ENCODE measurements around the gene CAPN12. TPM values are rescaled to one million over a fixed set of nuclear protein-coding genes. Genes with fewer than 3 reads are reported as not detected.
A peak's percentile ranks its signal among the peaks of the same experiment; 100 is the strongest.
"Not testable (repeated sequence)": the region's sequence is repeated elsewhere in the genome, so short reads cannot be mapped to it uniquely, and the experiment has no call there.

Gene CAPN12
- total and polyA plus RNA-seq, 4 experiments from 2014 or later, result 3.9 to 19.5 (median 13.3) TPM

DNA sequence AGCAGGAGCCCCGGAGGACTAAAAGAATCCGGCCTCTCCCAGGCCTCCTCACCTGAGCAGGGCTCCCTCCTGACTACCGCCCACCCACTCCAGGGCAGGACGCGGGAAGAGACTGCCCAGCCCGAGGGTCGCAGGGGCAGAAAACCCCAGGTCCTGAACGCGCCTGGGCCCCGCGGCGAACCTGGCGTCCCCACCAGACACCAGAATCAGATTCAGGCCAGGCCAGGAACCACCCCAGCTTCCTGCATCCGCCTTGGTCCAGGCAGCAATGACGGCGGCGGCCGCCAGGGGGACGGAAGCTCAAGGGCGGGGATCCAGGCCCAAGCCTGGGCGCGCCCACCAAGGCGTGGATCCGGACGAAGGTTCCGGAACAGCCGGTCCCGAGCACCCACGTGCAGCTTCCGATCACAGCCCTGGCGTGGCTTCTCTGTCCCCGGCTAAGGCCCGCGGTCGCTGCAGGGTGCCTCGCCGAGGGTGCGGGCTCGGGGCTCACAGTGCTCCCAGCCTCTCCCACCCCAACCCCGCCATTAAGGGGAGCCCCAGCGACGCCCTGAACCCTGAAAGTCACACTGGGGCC lies 25.4 kb upstream of the CAPN12 start:
- Mint-ChIP-seq H3K27ac (peak overlapping the region; percentile 78 to 95 (median 91)), H3K36me3 (no peaks in the 10 kb centered on the region), H3K9me3 (no peaks in the 10 kb centered on the region), H3K4me3 (peak overlapping the region; percentile 37 to 71 (median 64)), H3K4me1 (peaks cover 6 to 8% (median 7%) of the 10 kb centered on the region in 4 donors), H3K27me3 (no peaks in the 10 kb centered on the region)
- Histone ChIP-seq H3K4me1 (ENCODE audit: insufficient read depth, low read length) (peaks cover 6% of the 10 kb centered on the region), H3K27ac (ENCODE audit: low read depth, low read length) (peak overlapping the region; percentile 48), H3K36me3 (ENCODE audit: insufficient read depth, low read length) (no peaks in the 10 kb centered on the region), H3K9me3 (ENCODE audit: control insufficient read depth in 1 of 2, low read length in 2 of 2) (no peaks in the 10 kb centered on the region), H3K4me3 (ENCODE audit: low read length in 2 of 2) (peak overlapping the region in 1 of 2 donors; percentile 47), H3K27me3 (ENCODE audit: insufficient read depth, low read length) (no peaks in the 10 kb centered on the region)
- intact Hi-C loops (cut with micrococcal nuclease), result loop anchor here (2.0 kb wide), 1 partner anchor 101 kb away; no protein-coding TSS in a partner anchor
- POLR2A ChIA-PET (ENCODE audit: partially characterized antibody), result interaction anchor here (0.6 to 2.0 kb wide), 30 partner anchors 9 to 370 kb away, joined by 3 to 25 read pairs (median 5); partner anchors contain the start of genes ACTN4, ECH1, EIF3K and FAM98C
- DNase-seq, result peak; percentile 87 to 94 (median 90)
- CTCF ChIA-PET (ENCODE audit: partially characterized antibody), result interaction anchor here (0.6 to 2.0 kb wide), 31 partner anchors 9 to 367 kb away, joined by 3 to 31 read pairs (median 5); partner anchors contain the start of genes ECH1, FAM98C, MRPS12 and NFKBIB

DNA sequence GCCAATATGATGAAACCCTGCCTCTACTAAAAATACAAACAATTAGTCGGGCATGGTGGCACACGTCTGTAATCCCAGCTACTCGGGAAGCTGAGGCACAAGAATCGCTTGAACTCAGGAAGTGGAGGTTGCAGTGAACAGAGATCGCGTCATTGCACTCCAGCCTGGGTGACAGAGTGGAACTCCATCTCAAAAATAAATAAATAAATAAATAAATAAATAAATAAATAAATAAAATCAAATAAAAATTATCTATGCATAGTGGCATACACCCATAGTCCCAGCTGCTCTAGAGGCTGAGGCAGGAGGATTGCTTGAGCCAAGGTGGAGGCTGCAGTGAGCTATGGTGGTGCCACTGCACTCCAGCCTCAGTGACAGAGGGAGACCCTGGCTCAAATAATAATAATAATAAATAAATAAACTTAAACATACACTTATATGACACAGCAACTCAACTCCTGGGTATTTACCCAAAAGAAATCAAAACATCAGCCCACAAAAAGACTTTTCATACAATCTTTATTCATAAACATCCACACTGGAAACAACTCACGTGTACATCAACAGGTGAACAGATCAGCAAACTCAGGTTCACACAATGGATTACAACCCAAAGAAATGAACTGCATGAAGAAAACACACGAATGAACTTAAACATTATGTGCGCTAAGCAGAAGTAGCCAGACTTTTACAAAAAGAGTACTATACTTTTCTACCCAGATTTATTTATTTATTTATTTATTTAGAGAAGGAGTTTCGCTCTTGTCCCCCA lies 22.2 kb upstream of the CAPN12 start:
- Histone ChIP-seq H3K36me3 (ENCODE audit: insufficient read depth, low read length) (no peaks in the 10 kb centered on the region), H3K27me3 (ENCODE audit: insufficient read depth, low read length) (no peaks in the 10 kb centered on the region), H3K27ac (ENCODE audit: low read depth, low read length) (no peak overlapping the region), H3K4me1 (ENCODE audit: insufficient read depth, low read length) (peaks cover 6% of the 10 kb centered on the region), H3K9me3 (ENCODE audit: control insufficient read depth in 1 of 2, low read length in 2 of 2) (no peaks in the 10 kb centered on the region), H3K4me3 (ENCODE audit: low read length in 2 of 2) (no peak overlapping the region)
- Mint-ChIP-seq H3K27ac (peak overlapping the region in 1 of 7 donors; percentile 11), H3K4me1 (peaks cover 6 to 8% (median 7%) of the 10 kb centered on the region in 4 donors), H3K9me3 (no peaks in the 10 kb centered on the region), H3K36me3 (no peaks in the 10 kb centered on the region), H3K27me3 (no peaks in the 10 kb centered on the region), H3K4me3 (no peak overlapping the region)
- POLR2A ChIA-PET (ENCODE audit: partially characterized antibody), result interaction anchor here (0.6 to 0.8 kb wide), 2 partner anchors 83 to 114 kb away, joined by 3 read pairs; no protein-coding TSS in a partner anchor
- intact Hi-C loops (cut with micrococcal nuclease), result no loop called here
- CTCF ChIA-PET (ENCODE audit: partially characterized antibody), result no interaction called here
- DNase-seq, result no peak

DNA sequence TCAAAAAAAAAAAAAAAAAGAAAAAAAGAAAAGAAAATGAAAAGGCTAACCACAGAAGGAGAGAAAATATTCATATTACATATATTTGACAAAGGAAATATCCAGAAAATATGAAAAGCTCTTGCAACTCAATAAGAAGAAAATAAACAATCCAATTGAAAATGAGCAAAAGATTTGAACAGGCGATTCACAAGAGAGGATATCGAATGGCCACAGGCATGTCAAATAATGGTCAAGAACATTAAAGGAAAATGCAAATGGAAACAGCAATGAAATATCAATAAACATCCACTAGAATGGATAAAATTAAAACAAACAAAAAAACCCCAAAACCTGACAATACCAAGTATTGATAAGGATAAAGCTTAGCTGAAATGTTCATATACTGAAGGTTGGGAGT lies 20.9 kb upstream of the CAPN12 start:
- POLR2A ChIA-PET (ENCODE audit: partially characterized antibody), result no interaction called here
- H3K4me1 Mint-ChIP-seq, result peaks cover 6 to 11% (median 7%) of the 10 kb centered on the region in 4 donors
- intact Hi-C loops (cut with micrococcal nuclease), result no loop called here
- no peak for DNase-seq
- peak overlapping the region in 1 of 8 donors; percentile 57 for H3K4me3 Mint-ChIP-seq
- no peaks in the 10 kb centered on the region for H3K9me3 ChIP-seq (ENCODE audit: control insufficient read depth in 1 of 2, low read length in 2 of 2)
- no peaks in the 10 kb centered on the region for H3K27me3 Mint-ChIP-seq
- H3K4me1 ChIP-seq (ENCODE audit: insufficient read depth, low read length), result peaks cover 6% of the 10 kb centered on the region
- H3K4me3 ChIP-seq (ENCODE audit: low read length in 2 of 2), result no peak overlapping the region
- no peak overlapping the region for H3K27ac Mint-ChIP-seq
- CTCF ChIA-PET (ENCODE audit: partially characterized antibody), result no interaction called here
- H3K9me3 Mint-ChIP-seq, result no peaks in the 10 kb centered on the region
- no peak overlapping the region for H3K27ac ChIP-seq (ENCODE audit: low read depth, low read length)
- no peaks in the 10 kb centered on the region for H3K36me3 Mint-ChIP-seq
- no peaks in the 10 kb centered on the region for H3K27me3 ChIP-seq (ENCODE audit: insufficient read depth, low read length)
- H3K36me3 ChIP-seq (ENCODE audit: insufficient read depth, low read length), result no peaks in the 10 kb centered on the region

DNA sequence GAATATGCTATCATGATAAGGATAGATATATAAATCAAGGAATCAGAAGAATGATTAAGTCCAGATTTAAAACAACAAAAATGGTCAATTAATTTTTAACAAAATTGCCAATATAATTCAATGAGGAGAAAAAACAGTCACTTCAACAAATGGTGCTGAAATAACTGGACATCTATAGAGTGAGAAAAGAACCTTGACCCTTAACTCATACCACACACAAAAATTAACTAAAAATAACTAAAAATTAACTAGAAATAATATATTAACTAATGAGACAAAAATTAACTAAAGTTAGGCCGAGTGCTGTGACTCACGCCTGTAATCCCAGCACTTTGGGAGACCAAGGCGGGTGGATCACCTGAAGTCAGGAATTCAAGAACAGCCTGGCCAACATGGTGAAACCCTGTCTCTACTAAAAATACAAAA lies 19.5 kb upstream of the CAPN12 start:
- CTCF ChIA-PET (ENCODE audit: partially characterized antibody), result interaction anchor here (1.3 kb wide), 1 partner anchor 105 kb away, joined by 4 read pairs; no protein-coding TSS in a partner anchor
- Histone ChIP-seq H3K27ac (ENCODE audit: low read depth, low read length) (no peak overlapping the region), H3K27me3 (ENCODE audit: insufficient read depth, low read length) (no peaks in the 10 kb centered on the region), H3K36me3 (ENCODE audit: insufficient read depth, low read length) (no peaks in the 10 kb centered on the region), H3K9me3 (ENCODE audit: control insufficient read depth in 1 of 2, low read length in 2 of 2) (no peaks in the 10 kb centered on the region), H3K4me3 (ENCODE audit: low read length in 2 of 2) (no peak overlapping the region), H3K4me1 (ENCODE audit: insufficient read depth, low read length) (no peaks in the 10 kb centered on the region)
- Mint-ChIP-seq H3K4me3 (no peak overlapping the region), H3K36me3 (no peaks in the 10 kb centered on the region), H3K9me3 (no peaks in the 10 kb centered on the region), H3K4me1 (peaks cover 0 to 6% (median 0%) of the 10 kb centered on the region in 4 donors), H3K27ac (no peak overlapping the region), H3K27me3 (no peaks in the 10 kb centered on the region)
- intact Hi-C loops (cut with micrococcal nuclease), result no loop called here
- DNase-seq, result no peak
- POLR2A ChIA-PET (ENCODE audit: partially characterized antibody), result no interaction called here

DNA sequence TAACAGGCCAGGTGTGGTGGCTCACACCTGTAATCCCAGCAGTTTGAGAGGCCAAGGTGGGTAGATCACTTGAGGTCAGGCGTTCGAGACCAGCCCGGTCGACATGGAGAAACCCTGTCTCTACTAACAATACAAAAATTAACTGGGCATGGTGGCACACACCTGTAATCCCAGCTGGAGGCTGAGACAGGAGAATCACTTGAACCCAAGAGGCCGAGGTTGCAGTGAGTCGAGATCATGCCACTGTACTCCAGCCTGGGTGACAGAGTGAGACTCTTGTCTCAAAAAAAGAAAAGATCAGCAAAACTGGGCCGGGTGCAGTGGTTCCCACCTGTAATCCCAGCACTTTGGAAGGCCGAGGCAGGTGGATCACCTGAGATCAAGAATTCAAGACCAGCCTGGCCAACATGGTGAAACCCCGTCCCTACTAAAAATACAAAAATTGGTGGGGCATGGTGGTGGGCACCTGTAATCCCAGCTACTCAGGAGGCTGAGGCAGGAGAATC lies 17.7 kb upstream of the CAPN12 start:
- H3K4me3 Mint-ChIP-seq; H3K36me3 Mint-ChIP-seq; DNase-seq; H3K36me3 ChIP-seq (ENCODE audit: insufficient read depth, low read length); H3K4me1 ChIP-seq (ENCODE audit: insufficient read depth, low read length); POLR2A ChIA-PET (ENCODE audit: partially characterized antibody); H3K4me1 Mint-ChIP-seq; intact Hi-C loops (cut with micrococcal nuclease); H3K4me3 ChIP-seq (ENCODE audit: low read length in 2 of 2); H3K9me3 Mint-ChIP-seq; H3K27me3 ChIP-seq (ENCODE audit: insufficient read depth, low read length); H3K27ac ChIP-seq (ENCODE audit: low read depth, low read length); H3K27me3 Mint-ChIP-seq; H3K9me3 ChIP-seq (ENCODE audit: control insufficient read depth in 1 of 2, low read length in 2 of 2): not testable (repeated sequence)
- H3K27ac Mint-ChIP-seq, result peak overlapping the region in 2 of 7 donors; percentile 35 to 48
- CTCF ChIA-PET (ENCODE audit: partially characterized antibody), result interaction anchor here (1.2 to 2.3 kb wide), 3 partner anchors 7 to 39 kb away, joined by 4 to 15 read pairs (median 5); no protein-coding TSS in a partner anchor

DNA sequence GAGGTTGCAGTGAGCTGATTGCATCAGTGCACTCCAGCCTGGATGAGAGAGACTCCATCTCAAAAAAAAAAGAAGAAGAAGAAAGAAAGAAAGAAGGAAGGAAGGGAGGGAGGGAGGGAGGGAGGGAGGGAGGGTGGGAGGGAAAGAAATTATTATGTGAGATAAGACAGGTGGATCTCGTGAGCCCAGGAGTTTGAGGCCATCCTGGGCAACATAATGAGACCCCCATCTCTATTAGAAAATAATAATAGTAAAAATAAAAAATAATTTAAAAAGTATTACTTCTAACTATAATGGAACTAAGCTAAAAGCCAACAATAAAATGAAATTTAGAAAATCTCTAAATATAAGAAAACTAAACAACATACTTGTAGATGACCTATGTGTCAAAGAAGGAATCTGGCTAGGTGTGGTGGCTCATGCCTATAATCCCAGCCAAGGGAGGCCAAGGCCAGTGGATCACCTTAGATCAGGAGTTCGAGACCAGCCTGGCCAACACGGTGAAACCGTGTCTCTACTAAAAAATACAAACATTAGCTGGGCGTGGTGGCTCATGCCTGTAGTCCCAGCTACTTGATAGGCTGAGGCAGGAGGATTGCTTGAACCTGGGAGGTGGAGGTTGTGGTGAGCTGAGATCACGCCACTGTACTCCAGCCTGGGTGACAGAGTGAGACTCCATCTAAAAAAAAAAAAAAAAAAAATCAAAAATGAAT lies 16.7 kb upstream of the CAPN12 start:
- POLR2A ChIA-PET (ENCODE audit: partially characterized antibody), result interaction anchor here (1.7 kb wide), 1 partner anchor 8 kb away, joined by 5 read pairs; no protein-coding TSS in a partner anchor
- H3K9me3 ChIP-seq (ENCODE audit: control insufficient read depth in 1 of 2, low read length in 2 of 2); H3K4me1 ChIP-seq (ENCODE audit: insufficient read depth, low read length); H3K27me3 Mint-ChIP-seq; H3K36me3 ChIP-seq (ENCODE audit: insufficient read depth, low read length); H3K4me1 Mint-ChIP-seq; H3K36me3 Mint-ChIP-seq; H3K27ac ChIP-seq (ENCODE audit: low read depth, low read length); H3K9me3 Mint-ChIP-seq; H3K4me3 ChIP-seq (ENCODE audit: low read length in 2 of 2); intact Hi-C loops (cut with micrococcal nuclease); H3K27me3 ChIP-seq (ENCODE audit: insufficient read depth, low read length); DNase-seq; H3K27ac Mint-ChIP-seq; H3K4me3 Mint-ChIP-seq: not testable (repeated sequence)
- CTCF ChIA-PET (ENCODE audit: partially characterized antibody), result interaction anchor here (1.2 to 2.3 kb wide), 3 partner anchors 8 to 38 kb away, joined by 4 to 15 read pairs (median 5); no protein-coding TSS in a partner anchor
